ENCODE measurements around the gene DAPK1. TPM values are rescaled to one million over a fixed set of nuclear protein-coding genes. Genes with fewer than 3 reads are reported as not detected.
A peak's percentile ranks its signal among the peaks of the same experiment; 100 is the strongest.

Gene DAPK1
- total RNA-seq, 1 donor from 2014 or later, result 27.0 TPM

GRCh38 chr9:87610200-87611155 is 112.8 kb downstream of the DAPK1 start:
- no peak for DNase-seq (ENCODE audit: low read depth in 2 of 2)

GRCh38 chr9:87611776-87612175 is 114.1 kb downstream of the DAPK1 start:
- DNase-seq (ENCODE audit: low read depth in 2 of 2), result no peak

- DNase-seq (ENCODE audit: low read depth in 2 of 2), result no peak
These were observed 114.9 kb downstream of the DAPK1 start for GRCh38 chr9:87612536-87612935.

- no peak for DNase-seq (ENCODE audit: low read depth in 2 of 2)
These were observed 115.8 kb downstream of the DAPK1 start for GRCh38 chr9:87613265-87614111.

- no peak for DNase-seq (ENCODE audit: low read depth in 2 of 2)
These were observed 116.7 kb downstream of the DAPK1 start for GRCh38 chr9:87614397-87614796.

GRCh38 chr9:87615136-87615535 is 117.5 kb downstream of the DAPK1 start:
- DNase-seq (ENCODE audit: low read depth in 2 of 2), result no peak

GRCh38 chr9:87615547-87616148 is 118.0 kb downstream of the DAPK1 start:
- DNase-seq (ENCODE audit: low read depth in 2 of 2), result no peak

GRCh38 chr9:87618226-87618625 is 120.6 kb downstream of the DAPK1 start:
- DNase-seq (ENCODE audit: low read depth in 2 of 2), result no peak

GRCh38 chr9:87618931-87619330 is 121.3 kb downstream of the DAPK1 start:
- no peak for DNase-seq (ENCODE audit: low read depth in 2 of 2)

- DNase-seq (ENCODE audit: low read depth in 2 of 2), result no peak
These were observed 121.7 kb downstream of the DAPK1 start for GRCh38 chr9:87619346-87619745.

GRCh38 chr9:87620731-87621322 is 123.2 kb downstream of the DAPK1 start:
- DNase-seq (ENCODE audit: low read depth in 2 of 2), result no peak

- DNase-seq (ENCODE audit: low read depth in 2 of 2), result no peak
These were observed 124.4 kb downstream of the DAPK1 start for GRCh38 chr9:87622098-87622497.

GRCh38 chr9:87622923-87623322 is 125.3 kb downstream of the DAPK1 start:
- DNase-seq (ENCODE audit: low read depth in 2 of 2), result no peak

- no peak for DNase-seq (ENCODE audit: low read depth in 2 of 2)
These were observed 130.7 kb downstream of the DAPK1 start for GRCh38 chr9:87628346-87628745.

GRCh38 chr9:87629104-87629503 is 131.4 kb downstream of the DAPK1 start:
- no peak for DNase-seq (ENCODE audit: low read depth in 2 of 2)

- DNase-seq (ENCODE audit: low read depth in 2 of 2), result no peak
These were observed 132.6 kb downstream of the DAPK1 start for GRCh38 chr9:87630266-87630665.

GRCh38 chr9:87630846-87631245 is 133.2 kb downstream of the DAPK1 start:
- DNase-seq (ENCODE audit: low read depth in 2 of 2), result no peak

GRCh38 chr9:87635656-87636501 is 138.2 kb downstream of the DAPK1 start:
- DNase-seq (ENCODE audit: low read depth in 2 of 2), result no peak

- DNase-seq (ENCODE audit: low read depth in 2 of 2), result no peak
These were observed 140.6 kb downstream of the DAPK1 start for GRCh38 chr9:87638292-87638691.

GRCh38 chr9:87639949-87640348 is 142.3 kb downstream of the DAPK1 start:
- no peak for DNase-seq (ENCODE audit: low read depth in 2 of 2)

GRCh38 chr9:87640385-87640795 is 142.7 kb downstream of the DAPK1 start:
- DNase-seq (ENCODE audit: low read depth in 2 of 2), result peak; percentile 88 to 93
